ENCODE measurements around the gene SLC28A1. TPM values are rescaled to one million over a fixed set of nuclear protein-coding genes. Genes with fewer than 3 reads are reported as not detected.

Gene SLC28A1
- total RNA-seq, 2 experiments from 2014 or later: not detected

- TF ChIP-seq, protein P1, sequence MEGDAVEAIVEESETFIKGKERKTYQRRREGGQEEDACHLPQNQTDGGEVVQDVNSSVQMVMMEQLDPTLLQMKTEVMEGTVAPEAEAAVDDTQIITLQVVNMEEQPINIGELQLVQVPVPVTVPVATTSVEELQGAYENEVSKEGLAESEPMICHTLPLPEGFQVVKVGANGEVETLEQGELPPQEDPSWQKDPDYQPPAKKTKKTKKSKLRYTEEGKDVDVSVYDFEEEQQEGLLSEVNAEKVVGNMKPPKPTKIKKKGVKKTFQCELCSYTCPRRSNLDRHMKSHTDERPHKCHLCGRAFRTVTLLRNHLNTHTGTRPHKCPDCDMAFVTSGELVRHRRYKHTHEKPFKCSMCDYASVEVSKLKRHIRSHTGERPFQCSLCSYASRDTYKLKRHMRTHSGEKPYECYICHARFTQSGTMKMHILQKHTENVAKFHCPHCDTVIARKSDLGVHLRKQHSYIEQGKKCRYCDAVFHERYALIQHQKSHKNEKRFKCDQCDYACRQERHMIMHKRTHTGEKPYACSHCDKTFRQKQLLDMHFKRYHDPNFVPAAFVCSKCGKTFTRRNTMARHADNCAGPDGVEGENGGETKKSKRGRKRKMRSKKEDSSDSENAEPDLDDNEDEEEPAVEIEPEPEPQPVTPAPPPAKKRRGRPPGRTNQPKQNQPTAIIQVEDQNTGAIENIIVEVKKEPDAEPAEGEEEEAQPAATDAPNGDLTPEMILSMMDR (conservative IDR thresholded peaks at IDR 0.05; ENCODE audit: low read length): no peak
- TF ChIP-seq EZH2phosphoT487 (IDR thresholded peaks at IDR 0.05; ENCODE audit: borderline replicate concordance, low read depth, low read length): no peak
- no peaks in the 10 kb centered on the region for H3K36me3 ChIP-seq (ENCODE audit: insufficient read depth, low read length)
- no peaks in the 10 kb centered on the region for H3K79me2 ChIP-seq (ENCODE audit: insufficient read depth, low read depth, low read length)
- no peak overlapping the region for H2AFZ ChIP-seq (ENCODE audit: low read length)
- no peaks in the 10 kb centered on the region for H3K9me2 ChIP-seq (ENCODE audit: insufficient read depth, low read length)
- POLR2A ChIA-PET: no interaction called here
- intact Hi-C loops (cut with micrococcal nuclease; ENCODE audit: unreplicated experiment): no loop called here
- H3K9me3 ChIP-seq (ENCODE audit: low read length): no peaks in the 10 kb centered on the region
- no peaks in the 10 kb centered on the region for H4K20me1 ChIP-seq (ENCODE audit: insufficient read depth, low read length)
- CTCF ChIA-PET (ENCODE audit: unreplicated experiment): no interaction called here
- DNase-seq (ENCODE audit: low spot score): no peak
- no peaks in the 10 kb centered on the region for H3K4me1 ChIP-seq (ENCODE audit: insufficient read depth, low read length, poor library complexity, severe bottlenecking)
- no peak overlapping the region for H3K4me2 ChIP-seq (ENCODE audit: low read length)
- H3K27ac ChIP-seq (ENCODE audit: low read depth, low read length, poor library complexity, severe bottlenecking): no peak overlapping the region
- BruUV-seq (replicated peaks): no TSS peak
- no peak overlapping the region for H3K4me3 ChIP-seq (ENCODE audit: low read depth, low read length, poor library complexity, severe bottlenecking)
These were observed 62.5 kb downstream of the SLC28A1 start for GRCh38 chr15:84946772-84947489.

GRCh38 chr15:84947947-84948830, 63.7 kb downstream of the SLC28A1 start:
- Histone ChIP-seq H3K4me2 (ENCODE audit: low read length) (no peak overlapping the region), H3K79me2 (ENCODE audit: insufficient read depth, low read depth, low read length) (no peaks in the 10 kb centered on the region), H3K9me3 (ENCODE audit: low read length) (no peaks in the 10 kb centered on the region), H3K36me3 (ENCODE audit: insufficient read depth, low read length) (no peaks in the 10 kb centered on the region), H4K20me1 (ENCODE audit: insufficient read depth, low read length) (no peaks in the 10 kb centered on the region), H3K4me3 (ENCODE audit: low read depth, low read length, poor library complexity, severe bottlenecking) (no peak overlapping the region), H3K9me2 (ENCODE audit: insufficient read depth, low read length) (no peaks in the 10 kb centered on the region), H3K27ac (ENCODE audit: low read depth, low read length, poor library complexity, severe bottlenecking) (no peak overlapping the region), H2AFZ (ENCODE audit: low read length) (no peak overlapping the region), H3K4me1 (ENCODE audit: insufficient read depth, low read length, poor library complexity, severe bottlenecking) (no peaks in the 10 kb centered on the region)
- TF ChIP-seq, protein P1 (conservative IDR thresholded peaks at IDR 0.05; ENCODE audit: low read length): no peak
- TF ChIP-seq EZH2phosphoT487 (IDR thresholded peaks at IDR 0.05; ENCODE audit: borderline replicate concordance, low read depth, low read length): no peak
- ChIA-PET POLR2A (interaction anchor here (0.8 kb wide), 1 partner anchor 65 kb away, joined by 3 read pairs; no protein-coding TSS in a partner anchor), CTCF (ENCODE audit: unreplicated experiment) (no interaction called here)
- intact Hi-C loops (cut with micrococcal nuclease; ENCODE audit: unreplicated experiment): no loop called here
- no peak for DNase-seq (ENCODE audit: low spot score)
- no TSS peak for BruUV-seq (replicated peaks)

All from OCI-LY7 (cell line).